ENCODE results near the gene ACTG1.

The ACTG1 gene

DNA sequence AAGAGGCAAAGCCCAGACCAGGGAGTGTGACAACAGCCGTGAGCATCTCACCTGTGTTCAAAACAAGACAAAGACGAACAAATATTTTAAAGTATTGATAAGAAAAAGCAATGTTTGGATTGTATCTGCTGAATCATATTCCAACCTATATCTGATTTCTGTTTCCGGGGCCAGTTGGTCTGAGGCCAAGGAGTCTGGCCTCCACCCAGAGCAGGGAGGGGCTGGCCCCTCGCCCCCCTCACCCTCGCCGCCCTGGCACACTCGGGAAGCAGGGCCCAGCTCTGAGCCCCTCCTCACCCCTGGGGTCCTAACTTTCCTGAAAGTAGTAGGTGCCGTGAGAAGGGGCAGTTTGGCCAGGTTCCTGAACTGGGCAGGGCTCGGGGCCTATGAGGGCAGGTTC lies 48.0 kb downstream of the ACTG1 start:
- DNase-seq (ENCODE audit: low read depth in 2 of 2), result no peak

- no peak for DNase-seq (ENCODE audit: low read depth in 2 of 2)
These were observed 49.1 kb downstream of the ACTG1 start for GRCh38 chr17:81463506-81463905.

DNA sequence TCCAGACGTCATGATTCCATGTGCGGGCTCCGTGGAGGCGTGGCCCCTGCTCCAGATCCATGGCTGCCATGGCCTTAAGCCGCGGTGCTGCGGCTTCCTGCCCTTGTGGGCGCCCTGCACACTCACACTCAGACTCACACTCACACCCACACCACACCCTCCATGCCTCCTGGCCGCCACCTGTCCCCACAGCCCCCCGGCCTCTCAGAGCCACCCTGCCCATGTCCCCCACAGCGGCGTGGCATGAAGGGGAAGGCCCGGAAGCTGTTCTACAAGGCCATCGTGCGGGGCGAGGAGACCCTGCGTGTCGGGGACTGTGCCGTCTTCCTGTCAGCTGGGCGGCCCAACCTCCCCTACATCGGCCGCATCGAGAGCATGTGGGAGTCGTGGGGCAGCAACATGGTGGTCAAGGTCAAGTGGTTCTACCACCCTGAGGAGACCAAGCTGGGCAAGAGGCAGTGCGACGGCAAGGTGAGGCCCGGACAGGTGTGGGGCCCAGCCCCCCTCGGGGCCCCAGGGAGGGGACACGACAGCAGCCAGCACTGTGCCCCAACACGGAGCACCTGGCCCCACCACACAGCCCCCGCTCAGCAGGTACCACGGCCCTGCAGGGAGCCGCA lies 50.0 kb downstream of the ACTG1 start:
- no peak for DNase-seq (ENCODE audit: low read depth in 2 of 2)

DNA sequence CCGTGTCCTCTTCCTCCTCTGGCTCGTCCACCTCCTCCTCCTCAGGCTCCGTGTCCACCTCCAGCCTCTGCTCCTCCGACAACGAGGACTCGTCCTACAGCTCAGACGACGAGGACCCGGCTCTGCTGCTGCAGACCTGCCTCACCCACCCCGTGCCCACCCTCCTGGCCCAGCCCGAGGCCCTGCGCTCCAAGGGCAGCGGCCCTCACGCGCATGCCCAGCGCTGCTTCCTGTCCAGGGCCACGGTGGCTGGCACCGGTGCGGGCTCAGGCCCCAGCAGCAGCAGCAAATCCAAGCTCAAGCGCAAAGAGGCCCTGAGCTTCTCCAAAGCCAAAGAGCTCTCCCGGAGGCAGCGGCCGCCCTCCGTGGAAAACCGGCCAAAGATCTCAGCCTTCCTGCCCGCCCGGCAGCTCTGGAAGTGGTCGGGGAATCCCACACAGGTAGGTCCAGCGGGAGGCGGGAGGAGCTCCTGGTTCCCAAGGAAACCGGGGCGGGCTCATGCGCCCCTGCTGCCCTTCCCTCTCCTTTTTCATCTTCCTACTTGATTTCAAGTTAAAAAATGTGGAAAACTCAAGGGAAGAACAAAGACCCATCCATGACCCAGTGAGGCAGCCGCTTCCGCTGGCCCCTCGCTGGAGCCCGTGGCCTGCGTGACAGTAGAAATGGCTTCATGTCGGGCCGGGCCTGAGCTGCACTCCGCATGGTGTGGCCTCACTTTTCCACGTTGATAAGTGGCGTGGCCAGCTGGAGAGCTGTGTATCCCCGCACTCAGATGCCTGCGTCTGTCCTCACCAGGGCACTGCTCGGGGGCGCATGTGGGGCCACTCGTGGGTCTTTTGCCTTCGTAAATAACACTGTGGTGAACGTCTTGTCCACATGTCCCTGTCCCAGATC lies 50.7 kb downstream of the ACTG1 start:
- DNase-seq (ENCODE audit: low read depth in 2 of 2), result no peak

DNA sequence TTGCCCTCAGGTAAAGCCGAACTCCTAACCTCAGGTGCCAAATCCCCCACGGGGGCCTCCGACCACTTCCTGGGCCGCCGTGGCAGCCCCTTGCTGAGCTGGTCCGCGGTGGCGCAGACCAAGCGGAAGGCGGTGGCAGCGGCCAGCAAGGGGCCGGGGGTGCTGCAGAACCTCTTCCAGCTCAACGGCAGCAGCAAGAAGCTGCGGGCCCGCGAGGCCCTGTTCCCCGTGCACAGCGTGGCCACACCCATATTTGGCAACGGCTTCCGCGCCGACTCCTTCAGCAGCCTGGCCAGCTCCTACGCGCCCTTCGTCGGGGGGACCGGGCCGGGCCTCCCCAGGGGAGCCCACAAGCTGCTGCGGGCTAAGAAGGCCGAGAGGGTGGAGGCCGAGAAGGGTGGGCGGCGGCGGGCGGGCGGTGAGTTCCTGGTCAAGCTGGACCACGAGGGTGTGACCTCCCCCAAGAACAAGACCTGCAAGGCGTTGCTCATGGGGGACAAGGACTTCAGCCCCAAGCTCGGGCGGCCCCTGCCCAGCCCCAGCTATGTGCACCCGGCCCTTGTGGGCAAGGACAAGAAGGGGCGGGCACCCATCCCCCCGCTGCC lies 51.6 kb downstream of the ACTG1 start:
- DNase-seq (ENCODE audit: low read depth in 2 of 2), result no peak

All from stimulated activated CD8-positive, alpha-beta memory T cell treated with anti-CD3 and anti-CD28 coated beads, Interleukin-15, amount 100 ng/mL, for 48 hours (primary cell).